HG02610 (cell line): ENCODE measurements around the gene ANK3.
"Not testable (repeated sequence)": the region's sequence is repeated elsewhere in the genome, so short reads cannot be mapped to it uniquely, and the experiment has no call there.

Source experiments
- ATAC-seq: cut with Tn5 transposase; IDR thresholded peaks from one replicate; pipeline ENCODE4 v1.9.1; 2021; ENCODE audit warnings: mild to moderate bottlenecking, moderate library complexity; ENCODE audit not compliant: unreplicated experiment

The ANK3 gene

GRCh38 chr10:60311821-60312220 lies 77.9 kb downstream of the ANK3 start:
- ATAC-seq: no peak

- no peak for ATAC-seq
Measured at GRCh38 chr10:60310740-60311139, 78.9 kb downstream of the ANK3 start.

- ATAC-seq: no peak
Measured at GRCh38 chr10:60309891-60310290, 79.8 kb downstream of the ANK3 start.

GRCh38 chr10:60309371-60309770 lies 80.3 kb downstream of the ANK3 start:
- no peak for ATAC-seq

- ATAC-seq: no peak
Measured at GRCh38 chr10:60305380-60305892, 84.2 kb downstream of the ANK3 start.

- ATAC-seq: no peak
Measured at GRCh38 chr10:60304829-60305379, 84.8 kb downstream of the ANK3 start.

GRCh38 chr10:60303778-60304177 lies 85.9 kb downstream of the ANK3 start:
- no peak for ATAC-seq

- no peak for ATAC-seq
Measured at GRCh38 chr10:60299961-60300883, 89.5 kb downstream of the ANK3 start.

GRCh38 chr10:60299390-60299778 lies 90.3 kb downstream of the ANK3 start:
- no peak for ATAC-seq

GRCh38 chr10:60298408-60299389 lies 91.0 kb downstream of the ANK3 start:
- ATAC-seq: no peak

GRCh38 chr10:60296073-60296472 lies 93.6 kb downstream of the ANK3 start:
- ATAC-seq: no peak

GRCh38 chr10:60295028-60295937 lies 94.4 kb downstream of the ANK3 start:
- ATAC-seq: no peak

- no peak for ATAC-seq
Measured at GRCh38 chr10:60293581-60294175, 96.0 kb downstream of the ANK3 start.

- no peak for ATAC-seq
Measured at GRCh38 chr10:60292998-60293397, 96.7 kb downstream of the ANK3 start.

- ATAC-seq: not testable (repeated sequence)
Measured at GRCh38 chr10:60292536-60292935, 97.1 kb downstream of the ANK3 start.

GRCh38 chr10:60291344-60291930 lies 98.2 kb downstream of the ANK3 start:
- no peak for ATAC-seq

GRCh38 chr10:60290558-60290957 lies 99.1 kb downstream of the ANK3 start:
- no peak for ATAC-seq

GRCh38 chr10:60289800-60290199 lies 99.9 kb downstream of the ANK3 start:
- ATAC-seq: no peak

- no peak for ATAC-seq
Measured at GRCh38 chr10:60288256-60288655, 101.4 kb downstream of the ANK3 start.
